Hindlimb muscle (tissue), 1 donor: Measurements from ENCODE around the gene SRD5A2. TPM values are rescaled to one million over a fixed set of nuclear protein-coding genes. Genes with fewer than 3 reads are reported as not detected.

Source experiments
- polyA plus RNA-seq: library from polyadenylated mRNA; unstranded; fragments of 120-200 nt; gene quantifications from one replicate; pipeline ENCODE4 v1.2.1, GENCODE V29; 2013; ENCODE audit not compliant: insufficient read length

The SRD5A2 gene
- polyA plus RNA-seq, 1 donor, result not detected

Other genes with a start within 250 kb of the SRD5A2 start
- not detected for gene XDH, start 166.2 kb downstream of the SRD5A2 start, polyA plus RNA-seq